NCI-H1105 (cell line): ENCODE data around the gene LIPJ.

Source experiments
- DNase-seq: peaks from one replicate; lab custom pipeline; 2025; lab: John Stamatoyannopoulos, UW

The LIPJ gene

DNA sequence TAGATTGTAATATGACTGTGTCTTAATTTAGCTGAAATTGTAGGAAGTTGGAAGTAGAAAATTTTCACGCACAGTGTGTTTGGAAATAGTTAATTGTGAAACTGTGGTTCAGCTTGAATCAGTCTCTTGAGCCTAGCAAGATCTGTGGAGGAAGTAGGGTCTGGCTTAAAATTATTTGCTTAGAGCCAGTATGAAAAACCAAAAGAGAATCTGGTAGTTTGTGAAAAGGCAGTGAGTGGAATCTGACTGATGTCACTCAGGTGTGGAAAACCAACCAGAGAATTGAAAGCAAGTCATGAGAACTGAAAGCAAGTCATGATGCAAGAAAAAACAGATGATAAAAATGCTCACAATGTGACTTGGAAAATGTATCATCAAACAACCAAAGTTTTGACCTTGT is 11.5 kb downstream of the LIPJ start:
- no peak for DNase-seq

DNA sequence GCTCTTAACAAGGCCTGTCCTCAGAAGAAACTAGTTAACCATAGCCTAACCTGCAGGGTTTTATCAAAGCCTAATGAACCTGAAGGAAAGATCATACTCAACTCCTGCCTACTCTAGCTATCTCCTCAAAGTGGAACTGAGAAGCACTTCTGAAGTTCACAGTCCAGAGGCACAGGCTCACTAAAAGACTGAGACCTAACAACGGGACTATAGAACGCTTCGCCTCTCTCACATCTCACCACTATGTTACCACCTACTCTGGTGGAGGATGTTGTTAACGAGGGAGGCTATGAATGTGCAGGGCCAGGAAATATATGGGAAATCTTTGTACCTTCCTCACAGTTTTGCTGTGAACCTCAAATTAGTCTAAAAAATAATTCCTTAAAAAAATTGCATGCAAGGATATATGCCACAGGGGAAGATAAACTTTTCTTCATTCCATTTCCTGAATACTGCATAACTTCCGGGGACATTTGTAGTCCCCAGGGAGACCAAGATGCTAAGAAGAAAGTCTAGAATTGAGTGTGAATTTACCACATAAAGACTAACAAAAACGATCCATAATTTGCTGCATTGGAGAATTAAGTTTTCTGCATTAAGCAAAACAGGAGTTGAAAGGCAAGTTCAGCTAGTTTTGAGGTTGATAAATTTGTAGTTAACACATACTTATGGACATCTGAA is 21.6 kb downstream of the LIPJ start:
- DNase-seq: no peak

DNA sequence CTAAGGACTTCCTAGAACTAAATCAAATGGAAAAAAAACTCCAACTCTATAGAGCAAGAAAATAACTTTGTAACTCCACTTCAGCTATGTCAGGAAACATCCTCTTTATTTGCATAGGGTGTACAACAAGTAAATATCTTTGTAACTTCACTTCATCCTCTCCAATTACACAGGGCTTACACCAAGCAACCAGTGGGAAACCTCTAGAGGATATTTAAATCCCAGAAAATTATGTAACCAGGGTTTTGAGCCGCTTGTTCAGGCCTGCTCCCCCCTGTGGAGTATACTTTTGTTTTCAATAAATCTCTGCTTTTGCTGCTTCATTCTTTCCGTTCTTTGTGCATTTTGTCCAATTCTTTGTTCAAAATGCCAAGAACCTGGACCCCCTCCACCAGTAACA is 22.2 kb downstream of the LIPJ start:
- no peak for DNase-seq

DNA sequence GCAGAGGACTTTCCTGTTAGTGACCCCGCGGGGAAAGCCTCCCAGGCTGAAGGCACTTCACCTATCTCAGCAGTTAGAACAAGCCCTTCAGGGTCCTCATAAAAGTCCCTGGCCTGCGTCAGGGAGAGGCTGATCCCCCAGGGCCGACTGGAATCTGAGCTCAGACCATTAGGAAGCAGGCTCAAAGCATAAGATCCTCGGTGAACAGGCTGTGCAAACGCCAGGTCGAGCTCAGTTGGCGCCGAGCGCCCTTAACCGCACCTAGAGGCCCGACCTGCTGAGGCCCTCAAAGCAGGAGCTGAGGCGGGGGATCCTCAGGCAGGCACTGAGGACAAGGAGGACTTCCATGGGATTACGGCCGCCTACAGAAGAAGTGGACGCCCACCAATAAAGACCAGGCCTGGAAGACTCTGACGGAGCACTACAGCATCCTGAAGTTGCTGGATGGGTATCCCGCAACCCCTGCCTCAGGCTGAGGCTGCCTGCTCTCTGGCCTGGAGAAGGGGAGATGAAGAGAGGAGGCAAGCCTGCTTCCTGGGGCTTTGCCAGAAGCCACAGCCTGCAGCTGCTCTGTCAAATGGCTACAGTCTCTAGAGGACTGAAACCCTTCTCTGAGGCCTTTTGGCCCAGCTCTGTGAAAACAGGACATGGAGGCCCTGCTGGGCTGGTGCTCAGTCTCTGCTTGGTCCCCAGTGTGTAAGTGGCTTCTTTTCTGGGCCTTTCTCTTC is 29.9 kb downstream of the LIPJ start:
- DNase-seq: no peak

DNA sequence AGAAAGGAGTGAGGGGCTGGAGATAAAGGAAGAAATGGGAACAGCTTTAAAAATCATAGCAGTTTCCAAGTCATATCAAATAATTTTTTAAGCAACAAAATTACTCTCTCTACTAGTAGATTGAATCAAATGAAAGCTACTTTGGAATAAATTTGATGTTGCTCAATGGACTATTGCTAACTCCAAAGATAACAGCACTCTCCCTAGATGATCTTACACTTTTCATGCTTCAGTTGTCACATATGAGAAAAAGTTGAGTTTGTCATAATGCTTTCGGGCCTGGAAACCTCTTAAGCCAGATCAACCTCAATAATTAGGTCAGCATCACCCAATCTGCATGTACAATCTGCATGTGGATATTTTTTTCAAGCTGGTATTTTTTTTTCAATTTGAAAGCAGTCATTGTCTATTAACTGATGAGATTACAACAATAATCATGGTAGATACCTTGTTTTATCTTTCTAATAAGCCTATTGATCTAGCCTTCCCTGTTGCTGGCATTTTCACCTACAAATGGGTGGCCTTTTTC is 31.3 kb downstream of the LIPJ start:
- no peak for DNase-seq

DNA sequence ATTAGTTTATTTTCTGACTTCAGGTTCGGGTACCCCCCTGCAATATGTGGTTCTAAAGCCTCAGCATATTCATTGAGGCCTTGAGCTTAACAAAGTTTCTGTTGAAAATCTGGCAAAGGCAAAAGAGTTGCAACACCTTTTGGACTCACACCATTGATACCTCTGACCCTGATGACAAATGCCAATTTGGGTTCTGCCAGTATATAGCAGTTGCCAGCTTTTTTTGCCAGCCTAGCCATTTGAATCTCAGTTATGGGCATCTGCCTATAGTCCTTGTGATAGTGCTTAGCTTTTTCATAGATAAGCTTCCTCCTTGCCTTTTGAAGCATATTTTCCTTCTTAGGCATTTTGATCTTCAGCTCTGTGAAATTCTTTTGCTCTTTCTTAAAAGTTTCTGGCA is 31.9 kb downstream of the LIPJ start:
- no peak for DNase-seq

DNA sequence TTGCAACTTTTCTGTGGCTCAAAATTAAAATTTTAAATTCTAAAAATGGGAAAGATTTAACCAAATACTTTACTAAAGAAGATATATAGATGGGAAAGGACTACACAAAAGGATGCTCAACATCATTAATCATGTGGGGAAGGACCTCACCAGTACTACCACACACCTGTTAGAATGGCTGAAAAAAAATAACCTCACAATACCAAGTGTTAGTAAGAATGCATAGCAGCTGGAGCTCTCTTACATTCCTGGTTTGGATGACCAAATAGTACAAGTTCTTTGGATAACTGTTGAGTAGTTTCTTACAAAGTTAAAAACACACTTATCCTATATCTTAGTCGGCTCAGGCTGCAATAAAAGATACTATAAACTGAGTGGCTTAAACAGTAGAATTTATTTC is 33.9 kb downstream of the LIPJ start:
- no peak for DNase-seq

DNA sequence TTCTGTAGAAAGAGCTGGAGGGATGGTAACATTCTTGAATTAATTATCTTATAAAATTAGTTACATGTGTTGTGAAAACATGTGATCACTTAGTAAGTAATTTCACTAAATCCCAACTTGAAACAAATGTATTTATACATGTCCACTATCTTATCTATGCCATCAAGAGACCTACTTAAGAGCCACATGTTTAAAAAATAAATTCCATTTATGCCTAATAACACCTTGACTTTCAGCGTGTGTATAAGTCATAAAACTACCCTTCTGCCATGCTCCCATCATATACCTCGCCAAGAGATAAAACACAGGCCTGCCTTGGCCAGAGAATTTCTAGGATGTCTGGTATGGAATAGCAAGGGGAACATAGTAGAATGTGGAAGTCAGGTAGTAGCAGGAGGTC is 37.3 kb downstream of the LIPJ start:
- DNase-seq: no peak

DNA sequence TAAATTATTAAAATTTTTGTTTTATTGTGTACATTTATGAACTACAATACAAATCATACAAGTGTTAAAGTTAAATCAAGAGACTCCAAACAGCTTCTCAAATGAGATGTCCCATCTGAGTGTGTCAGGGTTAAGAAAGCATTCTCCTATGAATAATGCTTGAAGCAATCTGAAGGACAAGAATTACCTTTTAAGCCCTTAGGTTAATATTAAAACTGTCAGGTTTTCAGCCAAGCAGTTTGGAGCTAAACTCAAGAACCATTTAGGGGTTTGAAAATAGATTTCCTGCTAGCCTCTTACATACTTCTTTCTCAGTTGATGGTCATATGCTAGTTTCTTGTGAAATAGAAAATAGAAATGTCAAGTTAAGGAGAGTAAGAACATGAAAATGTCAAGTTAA is 38.3 kb downstream of the LIPJ start:
- DNase-seq: no peak

DNA sequence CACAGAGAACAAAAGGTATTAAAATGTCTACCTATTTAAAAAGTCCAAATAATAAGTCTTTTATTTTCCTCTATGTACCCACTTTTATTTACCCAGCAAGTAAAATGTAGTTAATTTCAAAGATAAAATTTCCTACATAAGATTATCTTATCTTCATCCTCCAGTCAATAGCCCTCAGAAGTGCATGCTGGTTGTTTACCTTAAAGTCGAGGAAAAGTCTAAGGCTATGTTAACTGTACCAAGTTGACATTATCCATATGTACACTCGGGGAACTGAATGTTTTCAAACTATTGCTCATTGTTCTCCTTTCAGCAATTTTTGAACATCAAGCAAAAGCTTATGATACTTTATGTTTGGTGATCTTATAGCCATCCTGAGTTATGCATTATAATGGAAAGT is 53.6 kb downstream of the LIPJ start:
- no peak for DNase-seq

DNA sequence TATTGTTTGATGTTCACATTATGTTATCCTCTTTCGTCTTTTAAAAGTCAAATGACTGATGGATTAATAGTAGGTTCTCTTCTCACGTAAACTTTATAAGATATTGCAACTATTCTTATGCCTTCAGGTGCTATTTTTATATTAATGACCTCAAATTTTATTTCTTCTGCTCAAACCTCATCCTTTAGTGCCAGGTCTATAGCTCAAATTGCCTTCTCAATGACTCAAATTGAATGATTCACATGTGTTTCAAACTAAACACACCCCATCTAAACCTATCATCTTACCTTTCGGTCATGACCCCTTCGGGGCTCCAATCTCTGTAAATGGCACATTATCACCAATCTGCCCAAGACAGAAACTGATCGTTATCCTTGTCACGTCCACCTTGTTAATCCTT is 55.6 kb downstream of the LIPJ start:
- DNase-seq: no peak

DNA sequence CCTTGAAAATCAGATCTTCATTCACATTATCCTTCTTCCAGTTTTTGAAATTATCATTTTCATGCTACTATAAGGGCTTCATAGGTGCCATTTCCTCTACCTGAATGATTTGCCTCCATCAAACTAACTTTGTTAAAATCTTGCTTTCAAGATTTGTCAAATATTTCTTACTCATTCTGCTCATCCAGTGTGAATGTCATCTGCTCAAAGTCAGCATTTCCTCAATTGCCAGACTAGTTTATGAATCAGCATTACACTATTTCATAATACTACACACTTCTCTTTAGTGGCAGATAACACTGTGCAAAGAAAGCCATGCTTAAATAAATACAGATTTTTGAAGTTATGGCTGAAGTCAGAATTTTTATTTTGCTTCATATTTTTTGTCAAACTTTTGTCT is 56.4 kb downstream of the LIPJ start:
- DNase-seq: no peak

DNA sequence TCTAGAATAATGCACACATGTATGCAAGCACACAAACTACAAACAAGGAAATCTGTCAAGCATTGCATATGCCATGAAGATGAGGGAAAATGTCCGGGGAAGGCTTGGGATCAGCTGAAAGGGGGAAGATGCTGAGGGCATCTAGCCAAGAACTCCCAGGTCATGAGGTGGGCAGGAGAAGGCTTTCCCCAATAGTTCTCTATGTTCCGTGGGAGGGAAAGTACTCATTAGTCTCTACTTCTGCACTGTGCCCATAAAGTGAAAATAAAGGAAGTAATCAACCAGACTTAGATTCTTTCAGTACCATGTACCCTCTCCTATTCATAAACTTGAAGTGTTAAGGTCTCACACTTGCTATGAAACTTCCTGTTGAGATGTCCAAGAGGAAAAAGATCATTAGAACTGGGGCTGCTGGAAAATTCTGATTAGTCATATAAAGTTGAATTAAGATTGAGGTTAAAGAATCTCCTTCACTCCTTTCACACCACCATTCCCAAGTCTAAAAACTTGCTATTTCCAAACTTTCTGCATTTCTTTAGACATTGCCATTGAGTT is 60.6 kb downstream of the LIPJ start:
- DNase-seq: no peak

DNA sequence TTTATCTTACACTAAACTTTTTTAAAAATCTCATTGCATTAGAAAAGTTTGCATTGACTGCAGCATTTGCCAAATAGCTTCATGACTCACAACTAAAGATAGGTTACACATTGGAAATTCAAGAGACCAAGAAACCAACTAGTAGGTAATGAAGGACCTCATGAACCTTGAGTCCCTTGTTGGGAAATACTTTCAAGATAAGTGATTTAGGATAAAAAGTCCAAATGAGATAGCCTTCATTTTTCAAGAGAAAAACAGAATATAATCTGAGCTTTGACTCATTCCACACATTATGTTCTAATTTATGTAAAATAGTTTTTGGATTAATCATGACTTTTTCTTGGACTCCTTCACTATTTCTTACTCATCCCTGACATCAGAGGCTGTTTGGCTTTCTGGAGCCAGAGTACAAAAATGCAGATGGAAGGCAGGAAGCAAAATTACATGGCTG is 64.6 kb downstream of the LIPJ start:
- DNase-seq: no peak

DNA sequence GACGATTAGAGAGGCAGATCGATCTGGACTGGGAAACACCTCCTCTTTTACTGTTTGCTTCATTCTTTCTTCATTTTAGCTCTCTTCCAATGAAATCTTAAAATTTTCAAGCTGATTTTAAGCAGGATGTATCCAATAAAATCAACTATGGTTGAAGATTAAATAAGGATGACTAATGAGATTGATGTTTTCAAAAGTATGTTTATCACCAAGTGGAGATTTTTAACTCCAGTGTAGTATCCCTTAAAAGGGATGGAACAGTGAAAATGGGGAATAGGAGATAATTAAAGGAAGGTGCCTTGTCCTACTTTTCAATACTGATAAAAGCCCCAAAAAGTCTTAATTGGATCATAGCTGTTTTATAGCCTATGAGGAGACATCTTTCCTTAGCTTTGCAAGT is 66.1 kb downstream of the LIPJ start:
- DNase-seq: no peak
